Activated CD4-positive, alpha-beta T cell treated with anti-CD3 and anti-CD28 coated beads, Interleukin-2, Interleukin-6, amounts not matched to agents 100 ng/mL and 50 ng/mL, durations not matched to agents 16 hours and 8 hours (primary cell): ENCODE results near the gene MYCL.

Experiments used
- DNase-seq: peaks from one replicate; pipeline ENCODE4 v3.0.0-alpha.2; 2020

The MYCL gene, protein sequence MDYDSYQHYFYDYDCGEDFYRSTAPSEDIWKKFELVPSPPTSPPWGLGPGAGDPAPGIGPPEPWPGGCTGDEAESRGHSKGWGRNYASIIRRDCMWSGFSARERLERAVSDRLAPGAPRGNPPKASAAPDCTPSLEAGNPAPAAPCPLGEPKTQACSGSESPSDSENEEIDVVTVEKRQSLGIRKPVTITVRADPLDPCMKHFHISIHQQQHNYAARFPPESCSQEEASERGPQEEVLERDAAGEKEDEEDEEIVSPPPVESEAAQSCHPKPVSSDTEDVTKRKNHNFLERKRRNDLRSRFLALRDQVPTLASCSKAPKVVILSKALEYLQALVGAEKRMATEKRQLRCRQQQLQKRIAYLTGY

GRCh38 chr1:39901714-39902459, at the start of gene MYCL:
Gene MYCL, minus strand, starts transcription at chr1:39901917. Its CDS starts 483 bp downstream, at chr1:39901434.
- peak; percentile 81 for DNase-seq

DNA sequence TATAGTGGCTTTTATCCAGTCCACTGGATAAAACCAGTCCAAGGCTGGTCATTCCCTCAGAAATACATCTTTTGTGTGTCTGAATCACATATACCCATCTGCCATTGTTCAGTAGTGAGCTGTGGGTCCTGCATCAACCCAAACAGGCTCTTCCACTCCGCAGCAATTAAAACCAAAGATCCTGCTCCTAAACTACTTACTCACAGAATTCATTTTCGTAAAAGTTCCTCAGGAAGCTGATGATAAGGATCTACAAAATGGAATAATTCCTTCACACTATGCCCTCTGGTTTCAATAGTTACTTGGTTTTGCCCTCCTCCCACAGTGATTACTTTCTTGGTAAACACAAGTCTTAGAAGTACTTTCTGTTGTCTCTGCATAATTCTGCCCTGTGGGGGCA, 48.2 kb upstream of the MYCL start:
- DNase-seq: no peak

DNA sequence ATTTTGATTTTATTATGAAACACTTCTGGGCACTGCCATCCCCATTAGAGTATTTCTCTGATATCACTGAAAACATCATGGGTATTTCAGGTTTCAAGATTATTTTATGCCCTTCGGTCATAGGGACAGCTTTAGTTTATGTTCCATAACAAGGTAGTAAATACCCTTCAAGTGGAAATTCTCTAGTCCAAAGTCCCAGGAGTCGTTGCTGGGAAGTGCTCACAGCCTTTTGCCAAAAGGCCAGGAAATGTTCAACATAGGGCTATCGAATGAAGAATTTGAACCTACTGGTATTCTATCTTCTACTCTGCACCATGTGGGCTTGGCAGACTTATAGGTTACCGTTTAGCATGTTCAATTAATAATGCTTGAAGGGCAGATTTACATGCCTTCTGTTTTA, 45.5 kb upstream of the MYCL start:
- no peak for DNase-seq

DNA sequence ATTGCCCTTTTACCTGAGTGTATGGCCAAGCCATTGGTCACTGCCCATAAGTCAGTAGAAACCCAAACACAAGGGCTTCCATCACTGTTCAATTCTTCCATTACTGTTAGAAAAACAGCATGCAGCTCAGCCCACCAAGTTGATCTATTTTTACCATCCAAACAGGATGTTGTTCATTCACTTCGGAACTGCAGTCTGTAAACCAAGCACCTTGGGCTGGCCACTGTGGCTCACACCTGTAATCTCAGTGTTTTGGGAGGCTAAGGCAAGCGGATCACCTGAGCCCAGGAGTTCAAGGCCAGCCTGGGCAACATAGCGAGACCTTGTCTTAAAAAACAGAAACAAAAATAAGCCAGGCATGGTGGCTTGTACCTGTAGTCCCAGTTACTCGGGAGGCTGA, 44.5 kb upstream of the MYCL start:
- DNase-seq: no peak

DNA sequence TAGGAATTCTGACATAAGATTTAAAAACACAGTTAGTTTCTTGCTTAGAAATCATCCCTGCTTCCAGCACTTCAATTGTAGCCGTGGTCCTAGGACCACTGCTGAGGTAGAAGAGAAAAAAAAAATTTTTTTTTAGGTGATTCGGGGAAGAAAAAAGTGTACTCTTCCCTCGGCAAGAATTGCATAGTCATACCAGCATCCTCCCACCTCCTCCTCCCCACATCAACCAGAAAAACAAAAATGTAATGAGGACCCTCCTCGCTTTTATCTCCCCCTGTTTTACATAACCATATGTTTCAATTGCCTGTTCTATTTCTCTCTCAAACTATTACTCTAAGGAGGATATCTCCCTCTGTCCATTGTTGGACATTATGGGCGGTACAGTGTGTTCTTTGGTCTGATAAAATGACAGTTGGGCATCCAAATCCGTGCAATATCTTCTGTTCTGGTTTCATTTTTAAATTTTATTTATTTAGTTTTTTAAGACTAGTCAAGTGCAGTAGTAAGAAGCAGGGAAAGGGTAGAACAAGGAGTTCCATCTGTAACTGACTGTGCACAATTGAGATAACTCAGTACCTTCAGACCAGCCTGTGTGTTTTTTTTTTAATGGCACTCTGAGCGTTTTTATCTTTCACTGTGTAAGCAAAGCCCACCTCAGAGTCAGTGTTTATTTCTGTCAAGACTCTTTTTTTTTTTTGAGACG, 42.8 kb upstream of the MYCL start:
- no peak for DNase-seq

- no peak for DNase-seq
Observed at GRCh38 chr1:39943471-39944290, 42.0 kb upstream of the MYCL start.

GRCh38 chr1:39940980-39941871, 39.5 kb upstream of the MYCL start:
- no peak for DNase-seq

DNA sequence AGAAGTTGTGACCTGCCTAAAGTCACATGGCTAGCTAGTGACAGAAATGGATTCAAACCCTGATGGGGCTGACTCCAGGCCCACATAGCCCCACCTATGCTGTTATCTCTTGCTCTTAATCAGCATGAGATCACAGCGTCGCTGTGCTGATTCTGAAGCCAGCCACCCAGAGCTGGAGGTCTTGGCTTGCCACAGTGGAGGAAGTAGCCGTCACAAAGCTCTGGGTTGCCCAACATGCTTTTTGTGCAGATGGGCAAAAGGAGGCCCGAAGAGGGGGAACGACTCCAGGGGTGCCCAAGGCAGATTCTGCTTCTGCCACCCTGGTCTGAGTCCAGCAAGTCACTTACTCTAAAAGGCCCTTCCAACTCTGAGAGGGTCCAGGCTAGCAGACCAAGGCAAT, 38.5 kb upstream of the MYCL start:
- DNase-seq: no peak

- DNase-seq: no peak
Observed at GRCh38 chr1:39938856-39939255, 37.1 kb upstream of the MYCL start.

- DNase-seq: no peak
Observed at GRCh38 chr1:39936724-39937491, 35.2 kb upstream of the MYCL start.

- no peak for DNase-seq
Observed at GRCh38 chr1:39933956-39934941, 32.5 kb upstream of the MYCL start.

DNA sequence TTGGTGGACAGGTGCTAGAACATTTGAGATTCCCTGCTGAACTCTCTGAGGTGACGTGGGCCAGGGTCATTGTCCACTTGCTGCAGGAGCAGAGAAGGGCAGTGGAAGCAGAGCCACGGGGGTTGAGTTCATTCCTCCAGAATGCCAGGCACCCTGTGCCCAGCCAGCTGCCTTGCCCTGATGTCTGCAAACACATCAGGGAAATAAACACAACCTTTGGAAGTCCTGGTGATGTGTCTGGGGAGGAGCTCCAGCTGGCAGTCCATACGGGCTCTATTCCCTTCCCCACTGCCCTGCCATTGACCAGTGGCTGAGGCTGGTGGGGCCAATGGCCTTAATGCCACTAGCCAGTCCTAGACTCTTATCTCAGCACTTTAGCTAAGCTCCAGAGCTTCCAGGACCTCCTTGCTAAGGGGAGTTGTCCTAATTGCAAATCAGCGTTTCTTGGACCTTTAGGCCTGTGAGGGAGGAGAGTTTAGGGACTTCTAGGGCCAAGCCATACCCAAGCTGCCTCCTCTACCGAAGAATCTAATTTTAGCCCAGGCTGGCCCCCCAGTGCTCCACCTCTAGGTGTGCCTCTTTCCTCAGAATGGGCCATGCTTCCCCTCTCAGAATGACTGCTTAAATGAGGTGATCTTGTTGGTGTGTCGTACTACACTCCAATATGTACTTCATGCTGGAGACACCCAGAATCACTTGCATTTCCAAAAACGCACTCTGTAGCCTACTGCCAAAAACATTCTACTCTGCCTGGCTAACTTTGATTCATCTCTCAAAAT, 27.3 kb upstream of the MYCL start:
- DNase-seq: no peak

DNA sequence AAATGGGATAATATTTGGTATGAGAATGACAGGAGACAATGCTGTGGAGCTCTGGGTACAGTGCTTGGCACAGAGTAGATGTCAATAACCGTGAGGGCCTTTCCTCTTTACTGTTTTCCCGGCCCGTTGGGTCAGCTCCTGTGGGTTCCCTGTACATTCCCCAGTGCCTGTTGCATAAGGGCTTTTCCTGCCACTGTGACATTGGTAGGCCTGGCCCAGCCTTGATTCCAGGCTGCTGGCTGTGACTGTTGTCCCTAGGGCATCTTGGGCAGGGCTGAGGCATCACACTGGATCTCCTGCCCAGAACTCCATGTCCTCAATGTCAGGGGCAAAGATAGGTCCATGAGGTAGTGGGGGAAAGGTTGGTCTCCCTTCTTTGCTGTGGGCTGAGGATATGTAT, 25.8 kb upstream of the MYCL start:
- DNase-seq: no peak

- no peak for DNase-seq
Observed at GRCh38 chr1:39926820-39927219, 25.1 kb upstream of the MYCL start.

GRCh38 chr1:39926343-39926793, 24.7 kb upstream of the MYCL start:
- DNase-seq: no peak

GRCh38 chr1:39925721-39926342, 24.1 kb upstream of the MYCL start:
- no peak for DNase-seq

DNA sequence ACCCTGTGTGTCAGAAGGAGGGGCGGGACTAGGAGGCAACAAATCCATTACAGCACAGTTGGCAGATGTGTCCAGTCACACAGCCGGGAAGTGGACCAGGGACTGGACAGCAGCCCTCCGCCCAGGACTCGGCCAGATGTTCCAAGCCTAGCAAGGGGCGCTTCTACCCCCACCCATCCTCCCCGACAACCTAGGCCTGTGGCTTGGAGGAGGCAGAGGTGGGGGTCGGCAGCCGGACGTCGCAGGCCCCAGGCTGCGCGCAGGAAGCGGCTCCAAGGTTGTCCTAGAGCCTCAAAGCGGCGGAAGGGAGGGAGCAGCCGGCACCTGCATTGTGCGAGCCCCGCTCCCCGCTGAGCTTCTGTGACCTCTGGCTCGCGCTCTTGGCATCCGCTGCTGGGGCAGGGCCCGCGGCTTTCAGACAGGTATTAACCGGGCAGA, 20.6 kb upstream of the MYCL start:
- no peak for DNase-seq

- DNase-seq: peak; percentile 75
Observed at GRCh38 chr1:39919545-39919944, 17.8 kb upstream of the MYCL start.
